ENCODE measurements around the gene CYB5R4. TPM values are rescaled to one million over a fixed set of nuclear protein-coding genes. Genes with fewer than 3 reads are reported as not detected.

CYB5R4 gene
- total RNA-seq, 1 experiment from 2014 or later: 17.5 TPM

GRCh38 chr6:83878902-83879644 lies 19.6 kb downstream of the CYB5R4 start:
- Histone ChIP-seq H2AFZ (ENCODE audit: low read length) (no peak overlapping the region), H3K79me2 (ENCODE audit: insufficient read depth, low read length) (no peaks in the 10 kb centered on the region), H3K9me3 (ENCODE audit: control insufficient read depth, low read depth, low read length) (no peaks in the 10 kb centered on the region), H3K23ac (ENCODE audit: insufficient read length, low read depth, low read length) (no peak overlapping the region), H4K8ac (replicated peaks; ENCODE audit: insufficient read length, low read depth, low read length) (no peak overlapping the region), H3K14ac (ENCODE audit: insufficient read depth, low read length) (no peak overlapping the region), H2BK20ac (ENCODE audit: low read depth, low read length, poor library complexity, severe bottlenecking) (no peak overlapping the region), H3K27ac (ENCODE audit: insufficient read length, low read depth, low read length) (no peak overlapping the region), H3K9ac (ENCODE audit: extremely low read depth, insufficient read length, low read length) (no peak overlapping the region), H3K4ac (ENCODE audit: low read depth, low read length) (no peak overlapping the region), H2BK15ac (ENCODE audit: low read depth, low read length) (no peak overlapping the region), H3K18ac (ENCODE audit: insufficient read length, low read depth, low read length) (no peak overlapping the region), H3K4me2 (ENCODE audit: insufficient read depth, insufficient read length, low read length) (no peak overlapping the region), H4K5ac (ENCODE audit: insufficient read length, low read depth, low read length) (no peak overlapping the region), H3T11ph (ENCODE audit: low read length) (no peak overlapping the region), H4K20me1 (ENCODE audit: control insufficient read depth, insufficient read depth, insufficient read length) (no peaks in the 10 kb centered on the region), H2BK120ac (ENCODE audit: low read depth, low read length, poor library complexity, severe bottlenecking) (no peak overlapping the region), H2BK12ac (ENCODE audit: insufficient read length, low read depth, low read length) (no peak overlapping the region), H2AK5ac (ENCODE audit: insufficient read length, low read length) (no peak overlapping the region), H3K27me3 (ENCODE audit: insufficient read depth, low read length) (no peaks in the 10 kb centered on the region), H3K56ac (ENCODE audit: insufficient read length, low read depth, low read length) (no peak overlapping the region), H3K4me1 (ENCODE audit: insufficient read depth, low read length) (no peaks in the 10 kb centered on the region), H3K23me2 (ENCODE audit: insufficient read length, low read depth, low read length, poor library complexity, severe bottlenecking) (no peaks in the 10 kb centered on the region), H3K79me1 (ENCODE audit: insufficient read depth, low read depth, low read length, poor library complexity, severe bottlenecking) (peaks cover 4% of the 10 kb centered on the region), H2BK5ac (ENCODE audit: insufficient read length, low read length) (no peak overlapping the region), H4K91ac (ENCODE audit: insufficient read length, low read depth, low read length) (no peak overlapping the region)
- no peak for DNase-seq
- H3K4me3 Mint-ChIP-seq: no peak overlapping the region
- no peaks in the 10 kb centered on the region for H3K9me3 Mint-ChIP-seq
- H3K4me1 Mint-ChIP-seq: peaks cover 15 to 22% of the 10 kb centered on the region in 2 experiments
- H3K27me3 Mint-ChIP-seq (ENCODE audit: low read depth): no peaks in the 10 kb centered on the region
- peak overlapping the region in 1 of 3 experiments; percentile 46; a peak in 2 of 7 replicates for H3K27ac Mint-ChIP-seq
- no peak for TF ChIP-seq CTCF (conservative IDR thresholded peaks at IDR 0.05)
- peaks cover 0 to 2% (median 0%) of the 10 kb centered on the region in 3 experiments; a peak in 1 of 7 replicates for H3K36me3 Mint-ChIP-seq (ENCODE audit: insufficient read depth in 1 of 3, low read depth in 3 of 3)
- no CpG with 5 or more reads among the region's 4 CpGs for WGBS (ENCODE audit: extremely low coverage, insufficient read length, low lambda C conversion rate)

Data from H9 (cell line).